Right lobe of liver (tissue), 4 donors: ENCODE results near the gene LTBP1.

Source experiments
- CTCF ChIP-seq, 4 donors: fragments of 200-600 bp in 3 of 4; fragments of 450-650 bp in 1 of 4; IDR thresholded peaks; one replicate each; pipeline versions ENCODE4 v1.5.1 to v1.8.0; 2016 to 2022; ENCODE audit warnings: antibody characterized with exemption in 4 of 4, mild to moderate bottlenecking in 2 of 4
- POLR2A ChIP-seq: fragments of 450-650 bp; IDR thresholded peaks from one replicate; pipeline ENCODE4 v1.6.1; 2017; ENCODE audit warnings: antibody characterized with exemption, mild to moderate bottlenecking
- donor health status: DM: no; HTN: no; CAD: no.
- donor health status: DM: no; HTN: no; CAD: no.
- donor health status: DM: no; HTN: yes; CAD: no.

DNA sequence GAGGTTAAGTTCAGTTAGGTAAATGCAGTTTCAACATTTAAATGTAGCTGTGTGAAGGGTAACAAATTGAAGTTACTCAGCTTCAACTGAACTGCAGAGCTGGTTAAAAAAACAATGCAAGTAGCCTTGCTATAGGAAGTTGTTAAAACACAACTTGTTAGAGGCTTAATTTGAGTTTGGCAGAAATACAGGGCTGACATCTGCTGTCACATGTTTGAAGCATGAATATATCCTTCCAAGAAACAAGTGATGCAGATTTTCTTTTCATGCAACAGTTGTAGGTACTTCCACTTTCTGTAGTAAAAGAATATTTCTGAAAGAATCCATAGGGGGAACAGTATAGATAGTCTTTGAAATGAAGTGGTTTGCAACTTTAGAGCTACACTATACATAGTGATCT, 321.0 kb downstream of the LTBP1 start:
- TF ChIP-seq CTCF (IDR thresholded peaks at IDR 0.05) (no peak), POLR2A (no peak)
